NCI-H2227 treated with DMSO at 0.1 percent for 48 hours (cell line): ENCODE results near the gene UGT1A10.
"Not testable (repeated sequence)": the region's sequence is repeated elsewhere in the genome, so short reads cannot be mapped to it uniquely, and the experiment has no call there.

Experiments
- DNase-seq: peaks from one replicate; lab custom pipeline; 2025; lab: John Stamatoyannopoulos, UW

Gene UGT1A10

GRCh38 chr2:233636306-233636705 lies at the start of gene UGT1A10:
Gene UGT1A10, plus strand, starts transcription at chr2:233636448. Its CDS starts 75 bp downstream, at chr2:233636523.
- not testable (repeated sequence) for DNase-seq

- no peak for DNase-seq
Observed at GRCh38 chr2:233588400-233588799, 47.8 kb upstream of the UGT1A10 start.

- DNase-seq = not testable (repeated sequence)
Observed at GRCh38 chr2:233592706-233593105, 43.5 kb upstream of the UGT1A10 start.

- no peak for DNase-seq
Observed at GRCh38 chr2:233593201-233593600, 43.0 kb upstream of the UGT1A10 start.

- DNase-seq = no peak
Observed at GRCh38 chr2:233597522-233597921, 38.7 kb upstream of the UGT1A10 start.

GRCh38 chr2:233598952-233599351 lies 37.3 kb upstream of the UGT1A10 start:
- no peak for DNase-seq

- no peak for DNase-seq
Observed at GRCh38 chr2:233600386-233600785, 35.9 kb upstream of the UGT1A10 start.

GRCh38 chr2:233602076-233602475 lies 34.2 kb upstream of the UGT1A10 start:
- no peak for DNase-seq

- no peak for DNase-seq
Observed at GRCh38 chr2:233603520-233603919, 32.7 kb upstream of the UGT1A10 start.

- no peak for DNase-seq
Observed at GRCh38 chr2:233604826-233605225, 31.4 kb upstream of the UGT1A10 start.

- no peak for DNase-seq
Observed at GRCh38 chr2:233605680-233606079, 30.6 kb upstream of the UGT1A10 start.

- DNase-seq = no peak
Observed at GRCh38 chr2:233611284-233611683, 25.0 kb upstream of the UGT1A10 start.

- not testable (repeated sequence) for DNase-seq
Observed at GRCh38 chr2:233617476-233617875, 18.8 kb upstream of the UGT1A10 start, which contains the start of gene UGT1A8. Gene UGT1A8, plus strand, starts transcription at chr2:233617633. Its CDS starts 75 bp downstream, at chr2:233617708.

- no peak for DNase-seq
Observed at GRCh38 chr2:233620204-233620603, 16.0 kb upstream of the UGT1A10 start.

- DNase-seq = not testable (repeated sequence)
Observed at GRCh38 chr2:233621863-233622262, 14.4 kb upstream of the UGT1A10 start.

GRCh38 chr2:233627331-233628025 lies 8.8 kb upstream of the UGT1A10 start:
- no peak for DNase-seq

GRCh38 chr2:233638836-233639235 lies 2.6 kb downstream of the UGT1A10 start:
- DNase-seq = no peak

- DNase-seq = no peak
Observed at GRCh38 chr2:233639860-233640259, 3.6 kb downstream of the UGT1A10 start.

GRCh38 chr2:233643128-233643527 lies 6.9 kb downstream of the UGT1A10 start:
- no peak for DNase-seq

GRCh38 chr2:233646033-233646432 lies 9.8 kb downstream of the UGT1A10 start:
- not testable (repeated sequence) for DNase-seq

- DNase-seq = no peak
Observed at GRCh38 chr2:233650981-233651380, 14.7 kb downstream of the UGT1A10 start.

GRCh38 chr2:233651430-233651829 lies 15.2 kb downstream of the UGT1A10 start:
- DNase-seq = no peak

GRCh38 chr2:233654501-233654900 lies 18.3 kb downstream of the UGT1A10 start:
- no peak for DNase-seq

GRCh38 chr2:233655043-233655442 lies 18.8 kb downstream of the UGT1A10 start:
- no peak for DNase-seq
